ENCODE measurements around the gene MCM5.
"Not testable (repeated sequence)": the region's sequence is repeated elsewhere in the genome, so short reads cannot be mapped to it uniquely, and the experiment has no call there.

The MCM5 gene

DNA sequence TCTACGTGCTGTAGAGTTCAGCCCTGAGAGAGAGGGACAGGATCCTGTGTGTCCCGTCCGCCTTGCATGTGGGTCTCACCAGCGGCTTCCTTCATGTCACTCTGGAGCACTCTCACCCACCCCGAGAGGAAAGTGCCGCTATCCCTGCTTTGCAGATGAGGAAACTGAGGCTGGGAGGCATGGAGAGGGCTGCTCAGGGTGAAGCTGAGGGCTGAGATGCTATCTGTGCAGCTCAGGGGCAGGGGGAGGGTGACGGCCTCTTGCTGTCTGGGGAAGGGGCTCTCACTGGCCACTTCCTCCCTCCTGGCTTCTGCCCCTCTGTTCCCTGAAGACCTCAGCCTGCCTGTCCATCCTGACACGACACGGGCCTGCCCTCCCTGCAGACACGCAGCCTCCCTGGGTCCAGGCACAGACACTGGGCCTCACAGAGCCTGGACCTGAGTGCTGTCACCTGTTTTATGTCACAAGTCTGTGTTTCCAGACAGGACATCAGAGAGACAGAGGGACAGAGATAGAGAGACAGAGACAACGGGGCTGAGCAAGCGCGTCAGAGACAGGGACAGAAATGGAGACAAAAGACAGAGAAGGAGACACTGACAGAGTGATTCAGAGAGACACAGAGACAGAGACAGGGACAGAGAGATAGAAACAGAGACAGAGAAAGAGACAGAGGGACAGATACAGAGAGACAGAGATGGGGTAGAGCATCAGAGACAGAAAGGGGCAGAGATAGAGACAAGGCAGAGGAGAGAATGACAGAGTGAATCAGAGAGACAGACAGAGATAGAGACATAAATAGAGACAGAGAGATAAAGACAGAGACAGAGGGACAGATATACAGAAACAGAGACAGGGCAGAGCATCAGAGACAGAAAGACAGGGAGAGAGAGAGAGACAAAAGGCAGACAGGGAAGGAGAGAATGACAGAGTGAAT, 53.1 kb downstream of the MCM5 start:
- no peak for DNase-seq (ENCODE audit: low read depth)

DNA sequence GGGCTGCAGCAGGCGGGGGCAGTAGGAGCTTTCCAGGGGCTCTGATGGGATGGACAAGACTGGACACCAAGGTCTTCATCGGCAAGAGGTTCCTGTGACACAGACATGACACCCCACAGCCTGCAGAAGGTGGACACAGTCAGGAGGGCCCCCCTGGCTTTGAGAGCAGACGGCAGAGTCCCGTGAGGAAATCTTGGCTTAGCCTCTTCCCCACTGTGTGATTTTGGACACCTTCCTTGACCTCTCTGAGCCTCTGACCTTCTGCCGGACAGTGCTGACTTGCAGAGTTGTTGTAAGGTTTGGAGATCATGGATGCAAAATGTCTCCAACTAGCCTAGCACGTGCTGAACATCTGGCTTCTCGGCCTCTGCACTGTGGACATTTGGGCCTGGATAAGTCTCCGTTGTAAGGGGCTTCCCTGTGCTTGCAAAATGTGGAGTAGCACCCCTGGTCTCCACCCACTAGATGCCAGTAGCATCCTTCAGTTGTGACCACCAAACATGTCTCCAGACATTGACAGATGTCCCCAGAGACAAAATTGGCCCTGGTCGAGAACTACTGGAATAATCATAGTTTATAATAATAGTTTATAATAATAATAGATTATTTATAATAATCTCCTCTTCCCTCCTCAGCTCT, 54.6 kb downstream of the MCM5 start:
- no peak for DNase-seq (ENCODE audit: low read depth)

DNA sequence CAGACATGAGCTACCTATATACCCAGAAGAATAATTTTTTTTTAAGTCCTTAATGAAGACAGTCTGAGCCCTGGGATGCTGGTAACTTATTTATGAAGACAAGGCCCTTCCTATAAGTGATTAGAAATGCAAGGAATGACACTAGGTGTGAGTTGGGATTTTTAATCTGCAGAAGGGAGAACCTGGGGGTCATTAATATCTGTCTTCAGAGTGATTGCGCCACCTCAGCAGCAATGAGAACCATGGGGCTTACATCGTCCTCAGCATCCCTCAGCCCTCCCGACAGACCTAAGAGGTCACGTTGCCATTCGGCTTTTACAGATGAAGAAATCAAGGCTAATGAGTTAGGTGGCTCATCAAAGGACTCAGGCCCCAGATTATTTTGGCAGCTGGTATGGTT, 55.6 kb downstream of the MCM5 start:
- no peak for DNase-seq (ENCODE audit: low read depth)

DNA sequence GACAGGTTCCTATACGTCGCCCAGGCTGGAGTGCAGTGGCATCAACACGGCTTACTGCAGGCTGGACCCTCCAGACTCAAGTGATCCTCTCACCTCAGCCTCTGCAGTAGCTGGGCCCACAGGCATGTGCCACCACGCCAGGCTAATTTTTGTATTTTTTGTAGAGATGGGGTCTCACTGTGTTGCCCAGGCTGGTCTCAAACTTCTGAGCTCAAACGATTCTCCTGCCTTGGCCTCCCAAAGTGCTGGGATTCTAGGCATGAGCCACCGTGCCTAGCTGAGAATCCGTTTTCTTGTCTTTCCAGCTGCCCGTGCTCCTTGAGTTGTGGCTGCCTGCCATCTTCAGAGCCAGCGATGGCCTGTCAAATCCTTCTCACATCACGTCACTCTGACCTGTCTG, 56.8 kb downstream of the MCM5 start:
- no peak for DNase-seq (ENCODE audit: low read depth)

DNA sequence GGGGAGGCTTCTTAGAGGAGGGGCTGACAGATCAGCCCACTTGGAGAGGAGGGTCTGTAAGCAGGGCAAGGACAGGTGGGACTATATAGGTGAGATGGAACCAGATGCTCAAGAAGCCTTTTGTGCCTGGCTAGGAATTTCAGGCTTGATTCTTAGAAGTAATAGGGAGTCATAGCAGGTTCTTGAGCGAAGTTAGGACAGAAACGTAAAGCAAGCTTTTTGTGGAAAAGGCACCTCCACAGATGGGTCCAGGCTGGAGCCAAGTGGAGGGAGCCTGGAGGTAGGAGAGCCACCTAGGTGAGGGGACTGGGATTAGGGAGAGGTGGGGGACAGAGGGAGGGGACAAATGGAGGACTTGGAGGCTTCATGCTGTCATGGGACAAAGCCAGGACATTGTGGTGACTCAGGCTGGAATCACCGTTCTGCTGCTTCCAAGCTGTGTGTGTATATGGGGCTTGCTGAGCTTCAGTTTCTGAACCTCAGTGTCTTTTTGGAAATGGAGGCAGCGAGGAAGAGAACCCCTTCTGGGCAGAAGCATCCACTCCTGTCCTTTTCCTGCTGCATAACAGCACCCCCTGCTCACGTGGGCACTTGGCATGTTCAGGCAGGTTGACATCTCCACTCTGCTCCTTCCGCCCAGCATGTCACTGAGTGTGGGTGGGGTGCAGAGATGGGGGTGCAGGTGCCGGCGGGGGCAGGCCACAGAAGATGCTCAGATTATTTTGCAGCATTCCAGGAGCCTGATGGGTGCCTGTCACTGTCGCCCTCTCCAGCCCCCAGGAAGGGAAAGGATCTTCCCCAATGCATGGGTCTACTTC, 58.0 kb downstream of the MCM5 start:
- no peak for DNase-seq (ENCODE audit: low read depth)

DNA sequence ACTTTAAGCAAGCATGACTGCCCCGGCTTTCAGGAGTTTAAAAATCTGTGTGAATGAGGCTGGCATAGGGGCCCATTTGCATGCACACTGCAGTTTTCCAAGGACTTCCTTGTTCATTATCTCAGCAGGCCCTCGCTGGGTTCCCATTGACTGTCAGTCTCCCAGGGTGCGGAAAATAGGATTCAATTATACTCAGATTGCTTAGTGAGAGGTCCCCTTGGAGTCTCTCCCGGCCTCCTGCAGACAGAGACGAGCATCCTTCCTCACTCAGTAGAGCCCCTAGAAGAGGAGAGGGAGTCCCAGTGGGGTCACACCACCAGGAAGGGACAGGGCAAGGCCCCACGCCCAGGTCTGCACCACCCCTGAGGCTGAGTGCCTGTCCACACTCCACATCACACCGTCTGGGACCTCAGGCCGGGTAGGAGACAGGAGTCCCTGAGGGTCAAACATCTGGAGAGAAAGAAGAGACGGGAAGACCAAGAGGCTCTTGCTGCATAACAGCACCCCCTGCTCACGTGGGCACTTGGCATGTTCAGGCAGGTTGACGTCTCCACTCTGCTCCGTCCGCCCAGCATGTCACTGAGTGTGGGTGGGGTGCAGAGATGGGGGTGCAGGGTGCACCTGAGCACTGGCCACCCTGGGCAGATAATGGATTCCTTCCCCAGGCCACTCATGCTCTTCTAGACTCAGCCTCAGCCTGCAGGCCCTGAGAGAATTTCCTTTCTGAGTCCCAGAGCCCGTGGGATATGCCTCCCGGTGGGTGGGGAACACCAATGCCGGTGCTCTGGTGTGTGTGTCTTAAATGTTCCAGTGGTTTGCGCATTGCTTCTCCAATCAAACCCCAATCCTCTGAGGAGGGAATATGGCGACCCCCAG, 58.8 kb downstream of the MCM5 start:
- DNase-seq (ENCODE audit: low read depth): no peak

DNA sequence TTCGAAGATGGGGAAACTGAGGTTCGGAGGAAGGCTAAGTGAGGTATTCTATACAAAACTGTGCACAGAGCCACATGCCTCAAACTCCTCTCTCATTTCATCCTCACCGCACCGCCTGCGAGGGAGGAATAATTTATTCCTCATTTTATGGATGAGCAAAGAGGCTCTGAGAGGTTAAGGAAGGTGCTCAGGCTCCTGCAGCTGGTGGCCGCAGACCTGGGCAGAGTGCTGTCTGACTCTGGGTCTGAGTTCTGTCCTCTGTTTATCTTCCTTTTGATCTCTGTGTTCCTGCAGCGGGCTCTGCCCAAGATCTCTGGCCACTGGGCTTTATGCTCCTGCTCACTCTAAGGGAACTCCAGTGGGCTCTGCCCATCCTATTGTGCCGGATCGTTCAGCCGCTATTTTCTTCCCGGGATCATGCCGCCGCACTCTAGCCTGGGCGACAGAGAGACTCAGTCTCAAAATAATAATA, 59.5 kb downstream of the MCM5 start:
- DNase-seq (ENCODE audit: low read depth): no peak

DNA sequence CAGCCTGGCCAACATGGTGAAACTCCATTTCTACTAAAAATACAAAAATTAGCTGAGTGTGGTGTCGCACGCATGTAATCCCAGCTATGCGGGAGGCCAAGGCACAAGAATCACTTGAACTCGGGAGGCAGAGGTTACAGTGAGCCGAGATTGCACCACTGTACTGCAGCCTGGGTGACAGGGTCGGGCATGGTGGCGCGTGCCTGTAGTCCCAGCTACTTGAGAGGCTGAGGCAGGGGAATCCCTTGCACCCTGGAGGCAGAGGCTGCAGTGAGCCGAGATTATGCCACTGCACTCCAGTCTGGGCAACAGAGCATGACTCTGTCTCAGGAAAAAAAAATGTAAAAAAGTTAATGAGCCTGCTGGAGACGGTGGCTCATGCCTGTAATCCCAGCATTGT, 60.0 kb downstream of the MCM5 start:
- DNase-seq (ENCODE audit: low read depth): not testable (repeated sequence)

DNA sequence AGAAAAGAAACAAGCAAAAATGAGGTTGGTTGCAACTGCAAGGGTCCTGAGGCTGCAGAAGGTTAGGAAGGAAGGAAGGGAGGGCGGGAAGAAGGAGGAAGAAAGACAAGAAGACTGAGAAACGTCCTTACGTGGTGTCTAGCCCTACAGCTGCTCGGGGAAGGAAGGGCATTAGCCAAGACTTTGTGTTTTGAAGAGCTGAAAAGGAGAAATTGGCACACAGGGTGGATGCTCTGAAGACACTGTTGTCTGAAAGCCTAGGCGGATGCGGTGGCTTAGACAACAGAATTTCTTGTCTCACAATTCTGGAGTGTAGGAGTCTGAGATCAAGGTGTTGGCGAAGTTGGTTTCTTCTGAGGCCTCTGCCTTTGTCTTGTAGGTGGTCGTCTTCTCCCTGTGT, 60.7 kb downstream of the MCM5 start:
- no peak for DNase-seq (ENCODE audit: low read depth)

DNA sequence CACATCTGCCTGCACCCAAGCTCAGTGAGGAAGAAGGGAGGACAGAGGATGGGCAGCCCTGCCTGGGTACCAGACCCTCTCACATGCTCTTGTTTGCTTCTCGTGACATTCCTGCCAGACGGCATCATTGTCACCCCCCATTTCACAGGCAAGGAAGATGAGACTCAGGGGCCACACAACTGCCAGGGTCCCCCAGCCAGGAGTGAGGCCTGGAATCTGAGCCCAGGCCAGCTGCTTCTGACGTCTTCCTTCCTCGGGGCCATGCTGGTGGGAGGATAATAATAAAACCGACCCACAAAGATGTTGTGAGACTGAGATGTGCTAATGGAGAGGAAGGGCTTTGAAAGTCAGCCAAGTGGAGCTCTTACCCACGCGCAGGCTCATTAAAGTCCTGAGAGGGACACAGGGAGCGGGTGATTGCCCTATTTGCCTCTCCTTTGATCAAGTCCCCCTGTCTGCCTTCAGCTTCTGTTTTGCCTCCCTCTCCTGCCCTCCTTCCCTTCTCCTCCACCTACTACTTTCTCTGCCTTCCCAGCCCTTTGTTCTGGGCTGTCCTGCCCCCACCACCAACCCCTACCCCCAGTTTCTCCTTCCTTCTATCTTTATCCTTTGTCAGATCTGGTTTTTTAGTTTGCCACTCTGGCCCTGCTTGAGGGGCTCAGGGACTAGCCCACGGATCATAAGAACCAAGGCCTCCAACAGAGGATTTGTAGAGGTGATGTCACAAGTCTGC, 62.7 kb downstream of the MCM5 start:
- no peak for DNase-seq (ENCODE audit: low read depth)

DNA sequence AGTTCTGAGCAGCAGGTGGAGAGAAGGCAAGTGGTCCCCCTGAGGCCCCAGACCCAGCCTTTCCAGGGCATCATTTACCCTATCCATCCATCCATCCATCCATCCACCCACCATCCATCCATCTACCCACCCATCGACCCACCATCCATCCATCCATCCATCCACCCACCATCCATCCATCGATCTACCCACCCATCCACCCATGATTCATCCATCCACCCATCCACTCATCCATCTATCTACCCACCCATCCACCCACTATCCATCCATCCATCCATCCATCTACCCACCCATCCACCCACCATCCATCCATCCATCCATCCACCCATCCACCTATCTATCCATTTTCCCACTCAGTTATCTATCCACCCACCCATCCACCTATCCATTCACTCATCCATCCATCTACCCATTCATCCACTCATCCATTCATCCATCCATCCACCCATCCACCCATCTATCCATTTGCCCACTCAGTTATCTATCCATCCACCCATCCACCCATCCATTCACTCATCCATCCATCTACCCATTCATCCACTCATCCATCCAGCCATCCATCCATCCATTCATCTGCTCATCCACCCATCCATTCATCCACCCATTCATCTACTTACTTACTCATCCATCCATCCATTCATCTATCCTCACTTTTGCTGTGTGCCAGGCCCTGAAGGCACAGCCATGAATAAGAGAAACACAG, 63.4 kb downstream of the MCM5 start:
- DNase-seq (ENCODE audit: low read depth): no peak

DNA sequence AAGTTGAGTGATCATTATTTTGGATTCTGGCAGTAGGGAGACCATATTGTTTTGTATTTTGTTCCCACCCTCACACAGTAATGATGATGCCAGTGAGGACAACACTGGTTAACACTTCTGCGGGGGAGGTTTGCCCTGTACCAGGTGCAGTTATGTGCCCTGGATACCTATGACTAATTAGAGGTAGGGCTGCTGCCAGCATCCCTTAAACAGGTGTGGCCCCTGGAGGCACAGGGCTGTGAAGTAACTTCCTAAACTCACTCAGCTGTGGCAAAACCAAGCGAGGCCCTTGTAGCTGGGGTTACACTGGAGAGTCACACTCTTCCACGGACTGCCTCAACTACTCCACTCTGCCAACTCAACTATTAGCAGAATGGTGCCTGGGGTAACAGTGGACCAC, 64.5 kb downstream of the MCM5 start:
- no peak for DNase-seq (ENCODE audit: low read depth)

DNA sequence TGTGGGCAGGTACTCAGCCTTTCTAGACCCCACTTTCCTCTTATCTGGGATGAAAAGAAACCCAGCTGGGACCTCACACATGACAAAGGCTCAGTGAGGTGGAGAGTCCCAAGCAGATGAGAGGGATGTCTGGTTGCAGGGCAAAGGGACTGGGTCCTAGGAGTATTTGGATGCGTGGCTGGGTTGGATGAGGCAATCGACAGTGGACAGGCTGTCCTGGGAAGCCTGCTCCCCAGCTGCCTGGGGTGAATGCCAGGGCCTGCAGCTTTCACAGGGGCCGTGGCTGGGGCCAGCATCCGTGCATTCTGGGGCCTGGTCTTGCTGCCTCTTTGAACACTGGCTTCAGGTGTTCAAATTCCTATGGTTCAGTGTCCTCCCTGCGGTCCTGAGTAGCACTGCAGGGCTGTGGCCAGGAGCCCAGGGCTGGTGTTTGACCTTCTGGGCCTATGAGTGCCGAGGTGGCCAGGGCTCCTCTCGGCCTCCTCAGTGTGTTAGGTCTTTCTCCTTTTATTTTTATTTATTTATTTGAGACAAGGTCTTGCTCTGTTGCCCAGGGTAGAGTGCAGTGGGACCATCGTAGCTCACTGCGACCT, 65.3 kb downstream of the MCM5 start:
- DNase-seq (ENCODE audit: low read depth): no peak

DNA sequence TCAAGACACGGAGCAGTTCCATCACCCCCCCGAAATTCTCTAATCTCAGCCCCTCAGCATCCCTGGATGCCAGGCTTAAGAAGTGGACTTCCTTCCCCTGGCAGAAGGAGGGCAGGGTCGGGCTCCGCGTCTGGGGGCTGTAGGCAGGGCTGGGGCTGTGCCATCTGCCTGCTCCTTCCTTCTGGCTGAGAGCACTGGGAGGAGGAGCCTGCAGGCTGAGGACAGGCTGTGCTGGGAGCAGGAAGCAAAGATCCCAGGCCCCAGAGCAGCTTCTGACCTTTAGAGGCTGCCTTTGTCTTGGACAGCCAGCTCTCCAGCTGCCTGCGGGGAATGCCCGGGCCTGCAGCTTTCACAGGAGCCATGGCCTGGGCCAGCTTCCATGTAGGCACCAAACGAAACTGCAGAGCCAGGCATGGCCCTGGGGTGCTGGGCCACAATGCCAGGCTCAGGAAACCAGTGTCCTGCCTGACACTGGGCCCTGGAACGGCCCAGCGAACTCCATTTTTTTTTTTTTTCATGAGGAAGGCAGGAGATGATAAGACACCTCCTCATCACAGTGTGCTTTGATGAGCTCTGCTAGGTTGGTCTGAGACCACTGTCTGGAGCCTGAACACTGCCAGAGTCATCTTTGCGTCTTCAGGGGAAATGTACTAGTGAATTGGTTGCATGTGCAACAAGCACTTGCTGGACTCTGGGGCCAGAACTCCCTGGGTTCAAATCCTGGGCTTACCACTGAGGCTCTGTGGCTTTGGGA, 67.9 kb downstream of the MCM5 start:
- no peak for DNase-seq (ENCODE audit: low read depth)

DNA sequence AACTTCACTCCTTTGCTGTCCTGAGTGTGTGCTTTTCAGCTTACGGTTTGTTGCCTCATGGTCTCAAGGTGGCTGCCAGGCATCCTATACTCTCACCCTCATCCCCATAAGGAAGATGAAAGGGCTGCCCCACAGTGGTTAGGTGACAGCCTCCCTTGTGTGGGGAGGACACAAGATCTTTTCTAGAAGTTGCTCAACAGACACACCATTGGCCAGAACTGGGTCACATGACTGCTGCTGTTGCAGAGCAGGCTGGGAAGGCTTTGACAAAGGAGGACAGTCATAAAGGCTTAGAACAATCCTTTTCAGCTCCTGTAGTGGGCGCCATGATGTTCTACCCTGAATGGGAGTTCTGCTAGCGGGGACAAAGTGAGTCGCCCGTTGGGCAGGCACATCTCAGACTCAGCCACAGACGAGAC, 71.0 kb downstream of the MCM5 start:
- no peak for DNase-seq (ENCODE audit: low read depth)

DNA sequence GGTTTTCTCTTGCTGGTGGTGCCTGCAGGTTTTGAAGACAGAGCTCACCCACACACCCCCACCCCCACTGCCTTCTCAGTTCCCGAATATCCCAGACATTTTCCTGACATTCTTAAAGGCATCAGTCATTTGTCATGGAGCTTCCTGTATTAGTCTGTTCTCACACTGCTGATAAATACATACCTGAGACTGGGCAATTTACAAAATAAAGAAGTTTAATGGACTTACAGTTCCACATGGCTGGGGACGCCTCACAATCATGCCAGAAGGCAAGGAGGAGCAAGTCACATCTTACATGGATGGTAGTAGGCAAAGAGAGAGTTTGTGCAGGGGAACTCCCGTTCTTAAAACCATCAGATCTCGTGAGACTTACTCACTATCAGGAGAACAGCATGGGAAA, 71.6 kb downstream of the MCM5 start:
- DNase-seq (ENCODE audit: low read depth): not testable (repeated sequence)

DNA sequence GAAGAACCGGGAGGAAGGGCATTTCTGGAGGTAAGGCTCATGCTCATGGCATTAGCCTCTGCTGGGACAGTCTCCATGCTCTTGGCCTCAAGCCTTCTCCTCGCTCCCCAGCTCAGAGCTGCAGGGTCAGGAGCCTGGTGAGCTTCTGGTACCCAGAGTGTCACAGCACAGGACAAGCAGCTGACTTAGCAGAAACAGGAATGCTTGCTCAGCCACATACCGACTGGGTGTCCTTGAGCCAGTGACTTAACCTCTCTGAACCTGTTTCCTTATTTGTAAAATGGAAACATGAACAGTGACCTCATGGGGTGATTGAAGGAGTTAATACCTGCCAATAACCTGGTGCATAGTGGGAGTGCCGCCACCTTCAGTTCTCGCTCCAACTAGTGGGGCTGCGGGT, 72.5 kb downstream of the MCM5 start:
- DNase-seq (ENCODE audit: low read depth): no peak

DNA sequence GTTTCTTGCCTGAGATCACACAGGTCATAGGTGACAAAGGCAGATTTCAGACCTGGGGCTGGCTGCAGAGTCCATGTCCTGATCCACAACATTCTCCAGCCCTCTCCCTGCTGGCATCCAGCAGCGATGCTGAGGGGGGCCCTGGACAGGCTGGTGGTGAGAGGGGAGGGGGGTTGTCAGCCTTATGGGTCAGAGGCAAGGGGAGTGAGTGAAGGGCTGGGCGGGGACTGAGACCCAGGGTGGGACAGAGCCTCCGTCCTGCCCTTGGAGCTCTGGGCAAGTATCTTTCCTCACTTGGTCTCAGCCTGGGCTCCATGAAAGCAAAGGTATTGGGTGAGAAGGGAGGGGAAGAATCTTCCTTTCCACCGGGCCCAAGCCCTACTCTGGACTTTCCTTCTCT, 74.0 kb downstream of the MCM5 start:
- DNase-seq (ENCODE audit: low read depth): no peak

Measured in stimulated activated CD8-positive, alpha-beta memory T cell treated with anti-CD3 and anti-CD28 coated beads, Interleukin-12 subunit alpha, Interleukin-12 subunit beta, amount 100 ng/mL, for 4 hours (primary cell).